ENCODE results near the gene HOXD1. TPM values are rescaled to one million over a fixed set of nuclear protein-coding genes. Genes with fewer than 3 reads are reported as not detected.

HOXD1 gene
- polyA plus RNA-seq, 1 experiment = not detected

DNA sequence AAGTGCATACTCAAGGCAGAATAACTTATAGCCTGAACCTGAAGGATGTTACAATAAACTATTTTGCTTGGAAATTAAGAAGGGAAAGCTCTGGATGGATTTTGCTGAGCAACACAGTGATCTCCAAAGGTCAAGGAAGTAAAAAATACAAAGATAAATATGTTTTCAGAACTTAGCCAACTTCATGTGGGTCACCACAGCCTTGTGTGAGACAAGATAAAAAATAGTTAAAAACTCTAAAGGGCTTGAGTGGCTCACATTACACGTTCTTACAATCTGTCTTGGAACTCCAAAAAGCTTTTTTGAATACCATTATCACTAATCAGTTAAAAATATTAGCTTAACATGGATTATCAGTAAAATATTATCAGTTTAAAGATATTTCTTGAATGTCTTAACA is 51.8 kb downstream of the HOXD1 start:
- DNase-seq (ENCODE audit: low read depth, low spot score) = no peak
- Histone ChIP-seq H3K4me3 (ENCODE audit: low read depth, low read length) (no peak overlapping the region), H3K27me3 (ENCODE audit: control insufficient read depth, insufficient read depth, low read length) (peaks cover 4% of the 10 kb centered on the region), H3K9me3 (ENCODE audit: control insufficient read depth, insufficient read depth, low read length) (no peaks in the 10 kb centered on the region), H3K27ac (ENCODE audit: low read depth, low read length) (no peak overlapping the region)
- ChIA-PET CTCF (no interaction called here), POLR2A (no interaction called here)
- TF ChIP-seq, protein P1, sequence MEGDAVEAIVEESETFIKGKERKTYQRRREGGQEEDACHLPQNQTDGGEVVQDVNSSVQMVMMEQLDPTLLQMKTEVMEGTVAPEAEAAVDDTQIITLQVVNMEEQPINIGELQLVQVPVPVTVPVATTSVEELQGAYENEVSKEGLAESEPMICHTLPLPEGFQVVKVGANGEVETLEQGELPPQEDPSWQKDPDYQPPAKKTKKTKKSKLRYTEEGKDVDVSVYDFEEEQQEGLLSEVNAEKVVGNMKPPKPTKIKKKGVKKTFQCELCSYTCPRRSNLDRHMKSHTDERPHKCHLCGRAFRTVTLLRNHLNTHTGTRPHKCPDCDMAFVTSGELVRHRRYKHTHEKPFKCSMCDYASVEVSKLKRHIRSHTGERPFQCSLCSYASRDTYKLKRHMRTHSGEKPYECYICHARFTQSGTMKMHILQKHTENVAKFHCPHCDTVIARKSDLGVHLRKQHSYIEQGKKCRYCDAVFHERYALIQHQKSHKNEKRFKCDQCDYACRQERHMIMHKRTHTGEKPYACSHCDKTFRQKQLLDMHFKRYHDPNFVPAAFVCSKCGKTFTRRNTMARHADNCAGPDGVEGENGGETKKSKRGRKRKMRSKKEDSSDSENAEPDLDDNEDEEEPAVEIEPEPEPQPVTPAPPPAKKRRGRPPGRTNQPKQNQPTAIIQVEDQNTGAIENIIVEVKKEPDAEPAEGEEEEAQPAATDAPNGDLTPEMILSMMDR (IDR thresholded peaks at IDR 0.05; ENCODE audit: low read depth, low read length) = no peak

Small RNA genes lying within 50 kb of the gene (small RNA-seq; reads per million reads assigned to genes)
- gene MIR10B (ENCODE audit: insufficient read length, low read depth) = 2.4 reads per million

Other genes starting within 250 kb of the HOXD1 start
- 21.6 and 29.8 TPM in 2 replicates for gene LNPK, start 186.4 kb upstream of the HOXD1 start, polyA plus RNA-seq (2011; rRNA removed)
- gene EVX2, start 104.7 kb upstream of the HOXD1 start, polyA plus RNA-seq (2011; rRNA removed) = not detected in 2 replicates
- not detected in 2 replicates for gene HOXD13, start 95.9 kb upstream of the HOXD1 start, polyA plus RNA-seq (2011; rRNA removed)
- gene HOXD12, start 88.9 kb upstream of the HOXD1 start, polyA plus RNA-seq (2011; rRNA removed) = not detected in 2 replicates
- not detected in 2 replicates for gene HOXD11, start 81.4 kb upstream of the HOXD1 start, polyA plus RNA-seq (2011; rRNA removed)
- not detected in 2 replicates for gene HOXD10, start 71.9 kb upstream of the HOXD1 start, polyA plus RNA-seq (2011; rRNA removed)
- gene HOXD9, start 65.9 kb upstream of the HOXD1 start, polyA plus RNA-seq (2011; rRNA removed) = not detected in 2 replicates
- not detected in 2 replicates for gene HOXD8, start 59.0 kb upstream of the HOXD1 start, polyA plus RNA-seq (2011; rRNA removed)
- gene HOXD4, start 37.1 kb upstream of the HOXD1 start, polyA plus RNA-seq (2011; rRNA removed) = not detected in 2 replicates
- gene HOXD3, start 31.4 kb upstream of the HOXD1 start, polyA plus RNA-seq (2011; rRNA removed) = not detected in 2 replicates
- gene MTX2, start 80.8 kb downstream of the HOXD1 start, polyA plus RNA-seq (2011; rRNA removed) = 35.2 and 47.4 TPM in 2 replicates

Data from AG04450 (cell line).